ENCODE data around the gene NHSL1.

Gene NHSL1

DNA sequence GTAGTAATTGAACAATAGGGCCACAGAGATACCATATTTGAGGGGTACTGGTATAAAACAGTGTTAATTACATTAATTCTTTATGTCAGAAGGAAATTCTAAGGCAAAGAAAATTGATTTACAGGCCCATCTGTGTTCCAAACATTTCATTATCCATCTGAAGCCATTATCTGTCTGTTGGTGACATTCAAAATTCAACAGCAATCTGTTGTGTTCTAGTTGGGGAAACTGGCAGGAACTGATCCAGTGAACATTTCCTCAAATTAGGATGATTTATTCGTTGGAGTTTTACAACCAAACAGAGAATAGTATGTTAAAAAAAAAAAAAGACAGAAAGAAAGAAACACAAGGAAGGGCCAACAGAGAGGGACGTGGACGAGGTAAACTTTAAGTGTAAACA, 65.2 kb downstream of the NHSL1 start:
- H4K91ac ChIP-seq (ENCODE audit: low read depth, low read length, poor library complexity) = no peak overlapping the region
- H3K4me1 ChIP-seq (ENCODE audit: control insufficient read depth in 2 of 2, insufficient read depth in 1 of 2, low read depth in 1 of 2, low read length in 2 of 2) = peaks cover 0 to 8% of the 10 kb centered on the region in 2 donors
- no peak overlapping the region for H3K14ac ChIP-seq (ENCODE audit: low read length)
- no peak overlapping the region for H3K4ac ChIP-seq (ENCODE audit: low read length)
- H2BK15ac ChIP-seq (ENCODE audit: low read length) = no peak overlapping the region
- H2BK12ac ChIP-seq (ENCODE audit: low read length) = no peak overlapping the region
- H3K4me3 ChIP-seq (ENCODE audit: low read length in 2 of 2) = no peak overlapping the region
- no peak overlapping the region for H3K4me2 ChIP-seq (ENCODE audit: insufficient read depth, low read length, poor library complexity, severe bottlenecking)
- H3K36me3 ChIP-seq (replicated peaks in 1 of 2; ENCODE audit: control insufficient read depth in 2 of 2, insufficient read depth in 2 of 2, low read length in 2 of 2) = peaks cover 8 to 96% of the 10 kb centered on the region in 2 donors
- no peak overlapping the region for H2BK120ac ChIP-seq (ENCODE audit: low read depth, low read length)
- H2AFZ ChIP-seq (ENCODE audit: low read length) = no peak overlapping the region
- H2AK5ac ChIP-seq (ENCODE audit: low read depth, low read length) = no peak overlapping the region
- no peak overlapping the region for H3K18ac ChIP-seq (ENCODE audit: low read length)
- no peaks in the 10 kb centered on the region for H3K79me1 ChIP-seq (ENCODE audit: low read depth, low read length)
- no peak overlapping the region for H3K23ac ChIP-seq (ENCODE audit: low read depth, low read length, poor library complexity)
- H4K8ac ChIP-seq (ENCODE audit: low read depth, low read length) = no peak overlapping the region
- H3K27ac ChIP-seq (replicated peaks; ENCODE audit: low read length) = no peak overlapping the region
- DNase-seq (ENCODE audit: low spot score) = no peak
- H2BK5ac ChIP-seq (ENCODE audit: low read length) = no peak overlapping the region
- no peak overlapping the region for H3K9ac ChIP-seq (ENCODE audit: low read depth, low read length, poor library complexity)
- whole genome bisulfite sequencing, 2 donors (ENCODE audit: extremely low coverage in 2 of 2, insufficient read length in 2 of 2, insufficient replicate concordance in 1 of 2) = no CpG with 5 or more reads among the region's 3 CpGs
- peaks cover 0 to 5% of the 10 kb centered on the region in 2 donors for H3K9me3 ChIP-seq (replicated peaks in 1 of 2; ENCODE audit: control insufficient read depth in 2 of 2, insufficient read depth in 1 of 2, low read depth in 1 of 2, low read length in 2 of 2)
- H3K27me3 ChIP-seq (ENCODE audit: control insufficient read depth in 3 of 3, insufficient read depth in 3 of 3, low read depth in 1 of 3, low read length in 3 of 3) = no peaks in the 10 kb centered on the region

DNA sequence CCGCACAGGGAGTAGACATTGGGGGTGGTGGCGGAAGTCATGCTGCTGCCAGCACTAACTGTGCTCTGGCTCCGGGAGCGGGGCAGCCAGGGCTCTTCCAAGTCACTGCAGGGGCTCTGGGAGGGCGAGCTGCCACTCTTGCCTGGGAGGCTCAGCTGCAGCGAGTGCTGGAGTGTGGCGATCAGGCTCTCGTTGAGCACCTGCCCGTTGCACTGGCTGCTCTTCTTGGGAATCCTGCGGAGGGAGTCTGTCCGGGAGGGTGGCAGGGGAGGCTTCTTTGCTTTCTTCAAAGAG, 67.3 kb downstream of the NHSL1 start:
- Histone ChIP-seq H3K4me2 (ENCODE audit: insufficient read depth, low read length, poor library complexity, severe bottlenecking) (no peak overlapping the region), H2BK120ac (ENCODE audit: low read depth, low read length) (no peak overlapping the region), H3K4me1 (ENCODE audit: control insufficient read depth in 2 of 2, insufficient read depth in 1 of 2, low read depth in 1 of 2, low read length in 2 of 2) (peaks cover 0 to 8% of the 10 kb centered on the region in 2 donors), H2BK12ac (ENCODE audit: low read length) (no peak overlapping the region), H3K23ac (ENCODE audit: low read depth, low read length, poor library complexity) (peak overlapping the region; percentile 5), H3K27ac (replicated peaks; ENCODE audit: low read length) (no peak overlapping the region), H2BK15ac (ENCODE audit: low read length) (no peak overlapping the region), H4K8ac (ENCODE audit: low read depth, low read length) (no peak overlapping the region), H3K9me3 (replicated peaks in 1 of 2; ENCODE audit: control insufficient read depth in 2 of 2, insufficient read depth in 1 of 2, low read depth in 1 of 2, low read length in 2 of 2) (no peaks in the 10 kb centered on the region), H3K79me1 (ENCODE audit: low read depth, low read length) (no peaks in the 10 kb centered on the region), H2AK5ac (ENCODE audit: low read depth, low read length) (no peak overlapping the region), H3K18ac (ENCODE audit: low read length) (peak overlapping the region; percentile 46), H3K27me3 (ENCODE audit: control insufficient read depth in 3 of 3, insufficient read depth in 3 of 3, low read depth in 1 of 3, low read length in 3 of 3) (no peaks in the 10 kb centered on the region), H3K36me3 (replicated peaks in 1 of 2; ENCODE audit: control insufficient read depth in 2 of 2, insufficient read depth in 2 of 2, low read length in 2 of 2) (peaks cover 8 to 98% of the 10 kb centered on the region in 2 donors), H3K14ac (ENCODE audit: low read length) (no peak overlapping the region), H4K91ac (ENCODE audit: low read depth, low read length, poor library complexity) (no peak overlapping the region), H3K4me3 (ENCODE audit: low read length in 2 of 2) (no peak overlapping the region), H3K9ac (ENCODE audit: low read depth, low read length, poor library complexity) (no peak overlapping the region), H2BK5ac (ENCODE audit: low read length) (no peak overlapping the region), H3K4ac (ENCODE audit: low read length) (no peak overlapping the region), H2AFZ (ENCODE audit: low read length) (no peak overlapping the region)
- WGBS, 2 donors (ENCODE audit: extremely low coverage in 2 of 2, insufficient read length in 2 of 2, insufficient replicate concordance in 1 of 2) = no CpG with 5 or more reads among the region's 11 CpGs
- no peak for DNase-seq (ENCODE audit: low spot score)

- H2AFZ ChIP-seq (ENCODE audit: low read length) = no peak overlapping the region
- H3K4me1 ChIP-seq (ENCODE audit: control insufficient read depth in 2 of 2, insufficient read depth in 1 of 2, low read depth in 1 of 2, low read length in 2 of 2) = peaks cover 0 to 8% of the 10 kb centered on the region in 2 donors
- H2BK12ac ChIP-seq (ENCODE audit: low read length) = no peak overlapping the region
- H3K4me3 ChIP-seq (ENCODE audit: low read length in 2 of 2) = no peak overlapping the region
- no peak overlapping the region for H4K91ac ChIP-seq (ENCODE audit: low read depth, low read length, poor library complexity)
- H3K4me2 ChIP-seq (ENCODE audit: insufficient read depth, low read length, poor library complexity, severe bottlenecking) = no peak overlapping the region
- H2BK120ac ChIP-seq (ENCODE audit: low read depth, low read length) = no peak overlapping the region
- H2BK15ac ChIP-seq (ENCODE audit: low read length) = no peak overlapping the region
- peak overlapping the region; percentile 5 for H3K23ac ChIP-seq (ENCODE audit: low read depth, low read length, poor library complexity)
- no peak overlapping the region for H2AK5ac ChIP-seq (ENCODE audit: low read depth, low read length)
- no peak overlapping the region for H4K8ac ChIP-seq (ENCODE audit: low read depth, low read length)
- H3K9ac ChIP-seq (ENCODE audit: low read depth, low read length, poor library complexity) = no peak overlapping the region
- no peak overlapping the region for H3K14ac ChIP-seq (ENCODE audit: low read length)
- no CpG with 5 or more reads among the region's 19 CpGs for WGBS, 2 donors (ENCODE audit: extremely low coverage in 2 of 2, insufficient read length in 2 of 2, insufficient replicate concordance in 1 of 2)
- DNase-seq (ENCODE audit: low spot score) = no peak
- H3K79me1 ChIP-seq (ENCODE audit: low read depth, low read length) = no peaks in the 10 kb centered on the region
- H2BK5ac ChIP-seq (ENCODE audit: low read length) = no peak overlapping the region
- H3K27ac ChIP-seq (replicated peaks; ENCODE audit: low read length) = no peak overlapping the region
- H3K27me3 ChIP-seq (ENCODE audit: control insufficient read depth in 3 of 3, insufficient read depth in 3 of 3, low read depth in 1 of 3, low read length in 3 of 3) = no peaks in the 10 kb centered on the region
- H3K18ac ChIP-seq (ENCODE audit: low read length) = peak overlapping the region; percentile 46
- H3K36me3 ChIP-seq (replicated peaks in 1 of 2; ENCODE audit: control insufficient read depth in 2 of 2, insufficient read depth in 2 of 2, low read length in 2 of 2) = peaks cover 11 to 99% of the 10 kb centered on the region in 2 donors
- H3K4ac ChIP-seq (ENCODE audit: low read length) = no peak overlapping the region
- H3K9me3 ChIP-seq (replicated peaks in 1 of 2; ENCODE audit: control insufficient read depth in 2 of 2, insufficient read depth in 1 of 2, low read depth in 1 of 2, low read length in 2 of 2) = no peaks in the 10 kb centered on the region
Observed at GRCh38 chr6:138431256-138432062, 67.8 kb downstream of the NHSL1 start.

DNA sequence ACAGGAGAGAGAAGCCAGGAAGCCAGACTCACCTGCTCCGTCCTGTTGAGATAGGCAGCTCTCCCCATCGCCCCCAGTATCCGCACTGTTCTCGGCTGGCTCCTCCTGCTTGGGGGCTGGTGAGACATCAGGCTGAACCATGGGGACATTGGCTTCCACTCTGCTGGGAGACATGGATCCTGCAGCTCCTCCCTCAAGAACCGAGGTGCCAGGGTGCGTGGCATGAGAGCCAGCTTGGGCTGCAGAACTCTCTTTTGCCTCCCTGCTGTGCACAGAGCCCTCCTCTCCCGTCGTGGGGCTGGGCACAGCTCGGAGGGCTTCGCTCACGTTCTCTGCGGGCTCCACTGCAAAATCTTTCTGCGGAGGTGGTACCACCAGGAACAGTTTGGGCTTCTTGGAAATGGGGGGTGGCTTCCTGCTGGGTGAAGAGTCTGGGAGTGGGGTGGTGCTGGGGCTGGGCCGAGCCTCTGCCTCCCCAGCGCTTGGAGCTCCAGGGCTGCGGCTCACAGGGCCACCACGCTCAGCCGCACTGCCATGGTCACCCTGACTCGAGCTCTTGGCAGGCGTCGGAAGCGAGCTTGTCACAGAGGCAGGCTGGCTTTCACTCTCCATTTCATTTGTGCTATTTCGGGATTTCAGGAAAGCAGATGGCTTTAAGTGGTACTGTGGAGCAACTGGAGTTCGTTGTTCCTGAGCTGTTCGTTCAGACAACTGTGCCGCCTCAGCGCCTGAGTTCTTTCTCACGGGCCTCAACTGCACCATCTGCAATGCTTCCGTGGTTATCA, 68.7 kb downstream of the NHSL1 start:
- H3K79me1 ChIP-seq (ENCODE audit: low read depth, low read length) = no peaks in the 10 kb centered on the region
- peak overlapping the region; percentile 43 for H3K14ac ChIP-seq (ENCODE audit: low read length)
- peaks cover 0 to 8% of the 10 kb centered on the region in 2 donors for H3K4me1 ChIP-seq (ENCODE audit: control insufficient read depth in 2 of 2, insufficient read depth in 1 of 2, low read depth in 1 of 2, low read length in 2 of 2)
- no peak overlapping the region for H4K8ac ChIP-seq (ENCODE audit: low read depth, low read length)
- no peak overlapping the region for H2BK5ac ChIP-seq (ENCODE audit: low read length)
- no peak overlapping the region for H2AFZ ChIP-seq (ENCODE audit: low read length)
- no peak overlapping the region for H3K4me3 ChIP-seq (ENCODE audit: low read length in 2 of 2)
- no peak overlapping the region for H3K4me2 ChIP-seq (ENCODE audit: insufficient read depth, low read length, poor library complexity, severe bottlenecking)
- H2BK15ac ChIP-seq (ENCODE audit: low read length) = no peak overlapping the region
- H3K9ac ChIP-seq (ENCODE audit: low read depth, low read length, poor library complexity) = peak overlapping the region; percentile 7
- WGBS, 2 donors (ENCODE audit: extremely low coverage in 2 of 2, insufficient read length in 2 of 2, insufficient replicate concordance in 1 of 2) = no CpG with 5 or more reads among the region's 29 CpGs
- H3K36me3 ChIP-seq (replicated peaks in 1 of 2; ENCODE audit: control insufficient read depth in 2 of 2, insufficient read depth in 2 of 2, low read length in 2 of 2) = peaks cover 11 to 99% of the 10 kb centered on the region in 2 donors
- no peak overlapping the region for H3K27ac ChIP-seq (replicated peaks; ENCODE audit: low read length)
- no peaks in the 10 kb centered on the region for H3K9me3 ChIP-seq (replicated peaks in 1 of 2; ENCODE audit: control insufficient read depth in 2 of 2, insufficient read depth in 1 of 2, low read depth in 1 of 2, low read length in 2 of 2)
- H3K23ac ChIP-seq (ENCODE audit: low read depth, low read length, poor library complexity) = peak overlapping the region; percentile 38
- peak overlapping the region; percentile 81 for H4K91ac ChIP-seq (ENCODE audit: low read depth, low read length, poor library complexity)
- no peak overlapping the region for H3K4ac ChIP-seq (ENCODE audit: low read length)
- no peaks in the 10 kb centered on the region for H3K27me3 ChIP-seq (ENCODE audit: control insufficient read depth in 3 of 3, insufficient read depth in 3 of 3, low read depth in 1 of 3, low read length in 3 of 3)
- peak overlapping the region; percentile 29 for H3K18ac ChIP-seq (ENCODE audit: low read length)
- H2BK120ac ChIP-seq (ENCODE audit: low read depth, low read length) = no peak overlapping the region
- DNase-seq (ENCODE audit: low spot score) = no peak
- peak overlapping the region; percentile 11 for H2BK12ac ChIP-seq (ENCODE audit: low read length)
- peak overlapping the region; percentile 67 for H2AK5ac ChIP-seq (ENCODE audit: low read depth, low read length)
